NT2/D1 (cell line): ENCODE data around the gene RGPD8.
"Not testable (repeated sequence)": the region's sequence is repeated elsewhere in the genome, so short reads cannot be mapped to it uniquely, and the experiment has no call there.

Experiments used
- DNase-seq: peaks from one replicate; pipeline ENCODE4 v3.0.0-alpha.2; 2011; ENCODE audit warnings: low read depth, low spot score
- H3K27me3 ChIP-seq: 2 replicates; pipeline ENCODE4 v1.6.0; 2011; ENCODE audit warnings: mild to moderate bottlenecking; ENCODE audit not compliant: insufficient read length, insufficient read depth
- H3K36me3 ChIP-seq: 2 replicates; pipeline ENCODE4 v1.6.1; 2011; ENCODE audit warnings: mild to moderate bottlenecking, low read length, mixed read lengths; ENCODE audit not compliant: insufficient read depth, insufficient read length
- H3K4me1 ChIP-seq: 2 replicates; pipeline ENCODE4 v1.5.1; 2011; ENCODE audit not compliant: insufficient read depth, insufficient read length
- H3K4me3 ChIP-seq: 2 replicates; pipeline ENCODE4 v1.5.1; 2011; ENCODE audit warnings: low read depth; ENCODE audit not compliant: insufficient read length
- H3K9ac ChIP-seq: 2 replicates; pipeline ENCODE4 v1.6.0; 2011; ENCODE audit warnings: low read depth; ENCODE audit not compliant: insufficient read length
- H3K9me3 ChIP-seq: 2 replicates; pipeline ENCODE4 v1.5.1; 2011; ENCODE audit warnings: mild to moderate bottlenecking, low read length; ENCODE audit not compliant: insufficient read depth
- SUZ12 ChIP-seq: IDR thresholded peaks from 2 replicates; pipeline ENCODE4 v1.6.1; 2011; ENCODE audit not compliant: insufficient read length, insufficient read depth; ENCODE audit errors: extremely low read depth
- YY1 ChIP-seq: IDR thresholded peaks from 2 replicates; pipeline ENCODE4 v1.6.1; 2011; ENCODE audit not compliant: insufficient read length, insufficient read depth
- ZNF274 ChIP-seq: IDR thresholded peaks from 2 replicates; pipeline ENCODE4 v1.6.1; 2011; ENCODE audit warnings: mild to moderate bottlenecking, low read depth, low read length

The RGPD8 gene

GRCh38 chr2:112433480-112433879, at the start of gene RGPD8:
RGPD8 (minus strand) TSS chr2:112433645; CDS start chr2:112433453, 192 bp downstream.
- H3K9ac ChIP-seq = peak within 1 kb of the TSS; percentile 76
- H3K9me3 ChIP-seq, H3K4me1 ChIP-seq, H3K27me3 ChIP-seq, H3K36me3 ChIP-seq: not testable (repeated sequence)
- DNase-seq = peak; percentile 67
- peak within 1 kb of the TSS; percentile 42 for H3K4me3 ChIP-seq

- peak overlapping the region; percentile 97 for H3K9ac ChIP-seq
- H3K27me3 ChIP-seq = peaks cover 7% of the 10 kb centered on the region
- H3K4me3 ChIP-seq = peak overlapping the region; percentile 84
- H3K4me1 ChIP-seq = no peaks in the 10 kb centered on the region
- TF ChIP-seq SUZ12 (no peak), ZNF274 (no peak), YY1 (no peak)
- no peak for DNase-seq
- H3K9me3 ChIP-seq = no peaks in the 10 kb centered on the region
- peaks cover 46% of the 10 kb centered on the region for H3K36me3 ChIP-seq
Observed at GRCh38 chr2:112483042-112483473, 49.6 kb upstream of the RGPD8 start.

GRCh38 chr2:112482309-112483041, 49.0 kb upstream of the RGPD8 start:
- H3K9ac ChIP-seq = peak overlapping the region; percentile 97
- H3K4me3 ChIP-seq = peak overlapping the region; percentile 84
- H3K27me3 ChIP-seq = peaks cover 7% of the 10 kb centered on the region
- DNase-seq = no peak
- H3K4me1 ChIP-seq = no peaks in the 10 kb centered on the region
- peaks cover 40% of the 10 kb centered on the region for H3K36me3 ChIP-seq
- H3K9me3 ChIP-seq = no peaks in the 10 kb centered on the region
- no peak for TF ChIP-seq YY1
- no peak for TF ChIP-seq ZNF274
- no peak for TF ChIP-seq SUZ12

GRCh38 chr2:112481528-112482233, 48.2 kb upstream of the RGPD8 start, which contains the start of gene TTL:
TTL (plus strand) TSS chr2:112482156; CDS start chr2:112482345, 189 bp downstream.
- Histone ChIP-seq H3K36me3 (peaks cover 32% of the 10 kb centered on the region), H3K9ac (peak within 1 kb of the TSS; percentile 97), H3K4me3 (peak within 1 kb of the TSS; percentile 84), H3K4me1 (no peaks in the 10 kb centered on the region), H3K27me3 (peaks cover 7% of the 10 kb centered on the region), H3K9me3 (no peaks in the 10 kb centered on the region)
- TF ChIP-seq SUZ12 (no peak), YY1 (no peak), ZNF274 (no peak)
- no peak for DNase-seq

GRCh38 chr2:112481050-112481527, 47.6 kb upstream of the RGPD8 start:
- DNase-seq = peak; percentile 76
- Histone ChIP-seq H3K9ac (peak overlapping the region; percentile 92), H3K9me3 (no peaks in the 10 kb centered on the region), H3K4me3 (peak overlapping the region; percentile 55), H3K36me3 (peaks cover 27% of the 10 kb centered on the region), H3K4me1 (no peaks in the 10 kb centered on the region), H3K27me3 (peaks cover 7% of the 10 kb centered on the region)
- TF ChIP-seq SUZ12 (no peak), ZNF274 (no peak), YY1 (no peak)

DNA sequence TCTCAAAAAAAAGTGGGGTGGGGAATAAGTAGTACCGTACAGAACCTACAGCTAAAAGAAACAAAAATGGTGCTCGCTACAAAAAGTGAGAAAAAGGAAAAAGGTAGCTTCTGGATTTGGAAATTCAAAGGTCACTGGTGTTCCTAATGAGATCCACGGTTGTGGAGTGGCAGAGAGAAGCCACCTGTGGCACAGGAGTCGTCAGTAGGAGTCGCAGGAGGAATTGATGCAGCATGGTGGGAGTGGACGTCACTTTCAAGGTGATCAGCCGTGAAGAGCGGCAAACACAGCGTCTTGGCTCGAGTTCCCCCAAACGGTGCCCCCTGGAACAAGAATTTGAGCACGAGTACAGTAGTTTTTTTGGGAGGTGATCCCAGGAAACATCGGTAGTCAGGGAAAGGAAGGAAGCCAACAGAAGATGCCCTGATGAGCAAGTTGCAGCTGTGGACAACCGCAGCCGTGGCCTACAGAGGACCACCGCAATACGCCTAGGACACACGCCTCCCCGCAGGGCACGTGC, 47.1 kb upstream of the RGPD8 start:
- TF ChIP-seq YY1 = no peak
- no peak for TF ChIP-seq ZNF274
- no peak for TF ChIP-seq SUZ12
- Histone ChIP-seq H3K36me3 (peaks cover 22% of the 10 kb centered on the region), H3K9ac (peak overlapping the region; percentile 92), H3K4me1 (no peaks in the 10 kb centered on the region), H3K9me3 (no peaks in the 10 kb centered on the region), H3K4me3 (peak overlapping the region; percentile 55), H3K27me3 (peaks cover 7% of the 10 kb centered on the region)
- no peak for DNase-seq

GRCh38 chr2:112476434-112476833, 43.0 kb upstream of the RGPD8 start:
- Histone ChIP-seq H3K36me3 (no peaks in the 10 kb centered on the region), H3K4me1 (no peaks in the 10 kb centered on the region), H3K4me3 (no peak overlapping the region), H3K27me3 (peaks cover 7% of the 10 kb centered on the region), H3K9ac (no peak overlapping the region), H3K9me3 (no peaks in the 10 kb centered on the region)
- no peak for DNase-seq
- TF ChIP-seq SUZ12 = no peak
